WTC11 (cell line): ENCODE data around the gene ZDHHC21.

Source experiments
- CTCF ChIP-seq: fragments of 200-600 bp; IDR thresholded peaks from 2 replicates; pipeline ENCODE4 v1.8.0; 2022; ENCODE audit warnings: antibody characterized with exemption
- ELF4 ChIP-seq: sonication (generic); formaldehyde crosslinking; IDR thresholded peaks from 2 replicates; pipeline ENCODE4 v1.8.1; 2022; ENCODE audit warnings: low read depth, mild to moderate bottlenecking, moderate library complexity, missing genetic modification reagents
- ETV6 ChIP-seq: sonication (generic); formaldehyde crosslinking; IDR thresholded peaks from 2 replicates; pipeline ENCODE4 v1.8.1; 2022; ENCODE audit warnings: mild to moderate bottlenecking, missing genetic modification reagents
- MAX ChIP-seq: sonication (generic); formaldehyde crosslinking; IDR thresholded peaks from 2 replicates; pipeline ENCODE4 v1.8.0; 2022; ENCODE audit warnings: mild to moderate bottlenecking, missing genetic modification reagents
- TF ChIP-seq, protein P1 (sequence below): sonication (generic); formaldehyde crosslinking; IDR thresholded peaks from 2 replicates; pipeline ENCODE4 v1.8.1; 2022; ENCODE audit warnings: low read depth, missing genetic modification reagents, borderline replicate concordance
- TF ChIP-seq, protein P2 (sequence below): sonication (generic); formaldehyde crosslinking; IDR thresholded peaks from 2 replicates; pipeline ENCODE4 v1.8.1; 2022; ENCODE audit warnings: low read depth, mild to moderate bottlenecking, moderate library complexity, missing genetic modification reagents, borderline replicate concordance

GRCh38 chr9:14561929-14562405 lies 131.3 kb downstream of the ZDHHC21 start:
- TF ChIP-seq, protein P1, sequence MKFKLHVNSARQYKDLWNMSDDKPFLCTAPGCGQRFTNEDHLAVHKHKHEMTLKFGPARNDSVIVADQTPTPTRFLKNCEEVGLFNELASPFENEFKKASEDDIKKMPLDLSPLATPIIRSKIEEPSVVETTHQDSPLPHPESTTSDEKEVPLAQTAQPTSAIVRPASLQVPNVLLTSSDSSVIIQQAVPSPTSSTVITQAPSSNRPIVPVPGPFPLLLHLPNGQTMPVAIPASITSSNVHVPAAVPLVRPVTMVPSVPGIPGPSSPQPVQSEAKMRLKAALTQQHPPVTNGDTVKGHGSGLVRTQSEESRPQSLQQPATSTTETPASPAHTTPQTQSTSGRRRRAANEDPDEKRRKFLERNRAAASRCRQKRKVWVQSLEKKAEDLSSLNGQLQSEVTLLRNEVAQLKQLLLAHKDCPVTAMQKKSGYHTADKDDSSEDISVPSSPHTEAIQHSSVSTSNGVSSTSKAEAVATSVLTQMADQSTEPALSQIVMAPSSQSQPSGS, result no peak
- no peak for TF ChIP-seq ETV6 (CRISPR knock-in tag)
- no peak for TF ChIP-seq ELF4 (CRISPR knock-in tag)
- TF ChIP-seq, protein P2, sequence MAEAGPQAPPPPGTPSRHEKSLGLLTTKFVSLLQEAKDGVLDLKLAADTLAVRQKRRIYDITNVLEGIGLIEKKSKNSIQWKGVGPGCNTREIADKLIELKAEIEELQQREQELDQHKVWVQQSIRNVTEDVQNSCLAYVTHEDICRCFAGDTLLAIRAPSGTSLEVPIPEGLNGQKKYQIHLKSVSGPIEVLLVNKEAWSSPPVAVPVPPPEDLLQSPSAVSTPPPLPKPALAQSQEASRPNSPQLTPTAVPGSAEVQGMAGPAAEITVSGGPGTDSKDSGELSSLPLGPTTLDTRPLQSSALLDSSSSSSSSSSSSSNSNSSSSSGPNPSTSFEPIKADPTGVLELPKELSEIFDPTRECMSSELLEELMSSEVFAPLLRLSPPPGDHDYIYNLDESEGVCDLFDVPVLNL, result no peak
- no peak for TF ChIP-seq CTCF
- 0 out of 2 replicates have a peak, but pooled peaks have one; percentile 11 for TF ChIP-seq MAX (CRISPR knock-in tag)
